Brain pericyte (primary cell): ENCODE results near the gene CCDC33.

Experiments used
- DNase-seq: peaks from one replicate; pipeline ENCODE4 v3.0.0-alpha.2; 2012; ENCODE audit warnings: low read depth, low spot score

CCDC33 gene

GRCh38 chr15:74381481-74381880 is 145.4 kb downstream of the CCDC33 start:
- DNase-seq: no peak

- DNase-seq: no peak
Measured at GRCh38 chr15:74382004-74382816, 146.1 kb downstream of the CCDC33 start.

GRCh38 chr15:74383286-74383685 is 147.2 kb downstream of the CCDC33 start:
- no peak for DNase-seq

GRCh38 chr15:74383695-74384565 is 147.8 kb downstream of the CCDC33 start:
- DNase-seq: no peak

- no peak for DNase-seq
Measured at GRCh38 chr15:74384566-74384880, 148.4 kb downstream of the CCDC33 start.

- no peak for DNase-seq
Measured at GRCh38 chr15:74384881-74385643, 148.9 kb downstream of the CCDC33 start.

GRCh38 chr15:74385733-74386132 is 149.6 kb downstream of the CCDC33 start:
- no peak for DNase-seq
